ENCODE data around the gene ORMDL3. TPM values are rescaled to one million over a fixed set of nuclear protein-coding genes. Genes with fewer than 3 reads are reported as not detected.
"Not testable (repeated sequence)": the region's sequence is repeated elsewhere in the genome, so short reads cannot be mapped to it uniquely, and the experiment has no call there.

ORMDL3 gene
- total RNA-seq, 1 donor from 2014 or later, result 29.5 TPM

DNA sequence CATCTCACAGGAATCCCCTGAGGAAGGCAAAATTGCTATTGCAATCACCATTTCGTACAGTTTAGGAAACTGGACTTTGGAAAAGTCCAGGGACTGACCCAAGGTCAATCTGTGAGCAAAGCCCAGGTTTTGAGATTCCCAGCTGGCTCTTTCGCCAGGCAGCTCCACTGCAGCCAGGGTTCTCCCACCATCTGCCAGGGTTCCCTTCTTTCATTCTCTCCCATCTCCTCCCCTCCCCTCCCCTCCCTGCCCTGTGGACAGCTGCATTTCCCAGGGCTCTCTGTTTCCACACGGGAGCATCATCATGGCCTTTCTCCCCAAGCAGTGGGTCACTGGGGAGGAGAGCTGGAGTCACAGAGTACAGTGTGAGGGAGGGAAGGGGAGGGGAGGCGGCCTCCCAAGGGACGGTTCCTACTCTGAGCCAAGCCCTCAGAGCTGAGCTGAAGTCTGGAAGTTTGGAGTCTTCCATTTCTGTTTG, 23.5 kb upstream of the ORMDL3 start:
- no peak for DNase-seq (ENCODE audit: extremely low read depth, low read depth, low spot score)

DNA sequence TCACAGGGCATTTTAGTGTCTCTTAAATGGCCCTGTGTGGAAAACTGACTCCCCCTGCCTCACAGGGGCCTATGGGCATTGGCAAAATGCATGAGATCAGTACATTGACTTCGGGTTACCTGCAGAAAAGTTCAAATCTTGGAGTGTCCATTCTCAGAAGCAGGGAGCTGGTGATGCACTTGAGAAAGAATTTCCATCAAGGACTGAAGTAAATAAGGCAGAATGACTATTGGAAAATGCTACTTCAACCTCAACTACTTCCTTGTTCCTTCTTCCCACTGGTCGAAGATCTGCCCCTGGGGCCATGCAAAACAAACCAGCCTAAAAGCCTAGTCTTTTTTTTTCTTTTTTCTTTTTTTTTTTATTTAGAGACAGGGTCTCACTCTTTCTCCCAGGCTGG, 21.6 kb upstream of the ORMDL3 start:
- no peak for DNase-seq (ENCODE audit: extremely low read depth, low read depth, low spot score)

DNA sequence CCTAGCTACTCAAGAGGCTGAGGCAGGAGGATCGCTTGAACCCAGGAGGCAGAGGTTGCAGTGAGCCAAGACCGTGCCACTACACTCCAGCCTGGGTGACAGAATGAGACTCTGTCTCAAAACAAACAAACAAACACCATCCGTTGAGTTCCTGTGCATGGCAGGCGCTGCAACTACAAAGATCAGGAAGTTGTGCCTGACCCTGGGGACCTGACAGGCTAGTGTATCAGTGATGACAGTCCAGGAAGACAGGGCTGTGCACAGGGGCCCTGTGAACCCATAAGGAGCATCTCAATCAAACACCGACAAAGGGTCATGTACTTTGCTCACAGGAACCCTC, 21.1 kb upstream of the ORMDL3 start:
- not testable (repeated sequence) for DNase-seq (ENCODE audit: extremely low read depth, low read depth, low spot score)

DNA sequence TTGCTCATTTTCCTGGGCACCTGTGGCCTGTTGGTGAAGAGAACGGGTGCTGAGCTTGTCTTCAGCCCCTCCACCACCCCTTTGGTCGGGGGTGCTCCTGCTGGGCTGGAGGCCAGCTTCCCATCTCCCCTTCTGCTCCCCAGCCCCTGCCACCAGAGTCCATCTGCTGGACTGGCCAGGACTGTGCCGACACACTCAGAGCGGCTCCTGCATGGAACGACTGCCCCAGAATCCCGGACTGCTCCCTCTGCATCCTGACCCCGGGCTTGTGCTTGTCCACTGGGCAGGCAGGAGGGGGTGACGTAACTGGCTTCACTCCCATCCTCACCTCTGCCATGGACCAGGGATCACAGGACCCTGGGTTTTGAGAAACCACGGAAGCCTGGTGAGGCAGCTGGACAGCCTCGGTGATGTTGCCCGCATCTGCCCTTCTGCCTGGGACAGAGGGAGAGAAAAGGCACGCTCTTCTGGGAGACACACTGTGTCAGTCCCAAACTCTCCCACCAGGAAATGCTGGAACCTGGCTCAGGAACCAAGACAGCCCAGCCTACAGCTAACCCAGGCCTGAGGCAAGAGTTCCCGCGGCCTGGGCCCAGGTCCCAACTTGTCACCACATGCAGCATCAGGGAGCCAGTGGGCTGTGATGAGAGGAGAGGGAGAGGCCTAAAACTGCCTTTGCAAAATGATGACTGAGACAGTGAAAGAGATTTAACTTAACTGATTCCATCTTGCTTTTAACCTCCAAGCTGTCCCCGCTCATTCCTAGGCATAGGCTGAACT, 19.3 kb upstream of the ORMDL3 start:
- DNase-seq (ENCODE audit: extremely low read depth, low read depth, low spot score), result no peak

DNA sequence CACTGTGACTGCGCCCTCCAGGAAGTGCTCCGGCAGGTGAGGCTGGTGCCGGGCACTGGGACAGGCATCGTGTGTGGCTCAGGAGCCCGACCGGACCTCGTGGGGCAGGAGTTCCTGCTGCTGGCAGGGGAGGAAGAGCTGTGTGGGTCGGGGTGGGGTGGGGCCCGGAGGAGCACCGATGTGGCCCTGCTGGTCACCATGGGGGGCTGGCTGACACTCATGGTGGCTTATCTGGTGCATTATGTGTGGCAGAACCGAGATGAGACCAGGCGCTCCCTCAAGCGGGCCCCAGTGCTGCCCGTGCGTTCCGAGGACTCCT, 17.0 kb upstream of the ORMDL3 start:
- no peak for DNase-seq (ENCODE audit: extremely low read depth, low read depth, low spot score)

DNA sequence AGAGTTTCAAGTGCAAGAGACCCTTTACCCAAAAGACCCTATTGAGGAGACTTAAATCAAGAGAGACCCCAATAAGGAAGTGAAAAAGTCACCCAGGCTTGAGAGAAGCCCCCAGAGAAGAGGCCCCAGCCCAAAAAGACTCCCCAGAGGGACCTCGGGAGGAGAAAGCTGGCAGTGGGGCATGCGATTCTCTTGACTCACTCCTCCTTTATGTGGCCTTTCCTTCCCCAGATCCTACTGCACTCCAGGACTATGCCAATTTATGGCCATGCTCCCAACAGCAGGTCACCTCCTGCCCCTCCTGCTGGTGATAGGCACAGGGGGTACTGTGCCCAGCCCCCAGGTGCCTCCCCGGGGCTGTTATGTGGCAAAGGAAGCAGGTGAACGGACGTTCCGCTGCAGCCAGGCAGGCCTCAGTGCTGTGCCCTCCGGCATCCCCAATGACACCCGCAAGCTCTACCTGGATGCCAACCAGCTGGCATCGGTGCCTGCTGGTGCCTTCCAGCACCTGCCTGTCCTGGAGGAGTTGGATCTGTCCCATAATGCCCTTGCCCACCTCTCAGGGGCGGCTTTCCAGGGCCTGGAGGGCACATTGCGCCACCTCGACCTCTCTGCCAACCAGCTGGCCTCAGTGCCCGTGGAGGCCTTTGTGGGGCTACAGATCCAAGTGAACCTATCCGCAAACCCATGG, 16.4 kb upstream of the ORMDL3 start:
- no peak for DNase-seq (ENCODE audit: extremely low read depth, low read depth, low spot score)

DNA sequence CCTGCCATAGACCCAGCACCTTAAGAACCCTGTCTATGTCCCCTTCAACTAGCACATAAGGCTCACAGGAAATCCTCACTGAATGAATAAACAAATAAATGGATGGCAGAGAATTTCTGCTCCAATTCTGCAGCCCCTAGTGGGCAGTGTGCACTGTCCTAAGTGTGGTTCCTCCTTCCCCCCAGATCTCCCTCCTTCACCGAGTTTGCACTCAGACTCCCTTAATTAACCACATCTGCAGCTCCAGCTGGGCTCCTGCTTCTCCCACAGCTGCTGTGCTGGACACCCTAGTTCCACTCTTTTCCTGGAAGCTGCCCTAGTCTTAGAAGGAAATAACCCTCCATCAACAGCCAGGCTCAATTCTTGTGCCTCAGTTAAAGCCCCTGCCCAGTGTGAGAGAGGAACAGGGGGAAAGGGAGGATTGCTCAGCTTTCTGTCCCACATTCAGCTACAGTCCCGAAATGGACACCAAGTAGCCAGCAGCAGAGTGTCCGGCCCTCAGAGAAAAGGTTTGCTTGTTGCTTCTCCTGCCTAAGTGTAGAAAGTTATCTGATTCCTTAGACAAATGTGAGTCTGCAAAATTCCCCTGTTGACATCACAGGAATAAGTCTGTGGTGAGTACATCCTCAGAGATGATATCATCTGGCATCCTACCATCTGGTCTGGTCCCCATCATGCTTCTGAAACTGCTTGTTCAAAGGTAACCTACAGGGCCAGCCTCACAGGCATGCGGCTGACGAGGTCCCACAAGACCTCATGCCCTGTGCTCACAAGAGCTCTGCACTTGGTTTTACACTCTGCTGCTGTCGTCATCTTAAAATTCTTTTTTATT, 12.4 kb upstream of the ORMDL3 start:
- DNase-seq (ENCODE audit: extremely low read depth, low read depth, low spot score), result no peak

DNA sequence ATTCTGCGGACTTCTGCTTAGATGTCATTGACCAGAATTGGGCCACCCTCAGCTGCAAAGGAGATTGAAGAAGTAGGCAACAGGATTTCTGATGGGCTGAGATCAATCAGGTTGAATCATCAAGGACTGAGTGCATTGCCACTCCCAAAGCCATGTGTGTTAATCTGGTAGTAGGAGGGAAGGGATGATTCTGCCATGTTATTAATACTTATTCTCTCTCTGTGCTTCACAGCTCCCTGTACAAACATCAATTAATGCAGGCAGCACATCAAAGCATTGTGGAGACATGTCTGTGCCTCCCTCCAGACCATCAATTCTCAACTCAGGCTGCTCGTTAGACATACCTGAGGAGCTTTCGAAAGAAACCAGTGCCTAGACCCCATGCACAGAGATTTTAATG, 11.7 kb upstream of the ORMDL3 start:
- DNase-seq (ENCODE audit: extremely low read depth, low read depth, low spot score), result no peak

DNA sequence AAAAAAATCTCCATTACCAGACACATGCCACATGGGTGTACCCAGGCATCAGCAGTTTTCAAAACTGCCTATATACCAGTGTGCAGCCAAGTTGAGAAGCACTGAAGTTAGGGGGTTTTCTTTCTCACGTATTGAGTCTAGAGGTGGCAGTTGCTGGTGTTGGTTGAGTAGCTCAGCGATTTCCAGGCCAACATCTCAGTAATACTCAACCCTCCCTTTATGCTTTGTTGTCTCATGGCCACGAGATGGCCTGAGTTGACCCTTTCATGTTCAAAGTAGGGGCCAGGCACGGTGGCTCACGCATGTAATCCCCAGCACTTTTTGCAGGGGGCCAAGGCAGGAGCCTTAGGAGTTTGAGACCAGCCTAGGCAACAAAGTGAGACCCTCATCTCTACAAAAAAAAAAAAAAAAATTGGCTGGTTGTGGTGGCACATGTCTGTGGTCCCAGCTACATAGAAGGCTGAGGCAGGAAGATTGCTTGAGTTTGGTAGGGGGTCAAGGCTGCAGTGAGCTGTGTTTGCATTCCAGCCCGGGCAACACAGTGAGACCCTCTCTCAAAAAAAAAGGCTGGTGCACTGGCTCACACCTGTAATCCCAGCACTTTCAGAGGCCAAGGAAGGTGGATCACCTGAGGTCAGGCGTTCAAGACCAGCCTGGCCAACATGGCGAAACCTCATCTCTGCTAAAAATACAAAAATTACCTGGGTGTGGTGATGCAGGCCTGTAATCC, 10.9 kb upstream of the ORMDL3 start:
- no peak for DNase-seq (ENCODE audit: extremely low read depth, low read depth, low spot score)

DNA sequence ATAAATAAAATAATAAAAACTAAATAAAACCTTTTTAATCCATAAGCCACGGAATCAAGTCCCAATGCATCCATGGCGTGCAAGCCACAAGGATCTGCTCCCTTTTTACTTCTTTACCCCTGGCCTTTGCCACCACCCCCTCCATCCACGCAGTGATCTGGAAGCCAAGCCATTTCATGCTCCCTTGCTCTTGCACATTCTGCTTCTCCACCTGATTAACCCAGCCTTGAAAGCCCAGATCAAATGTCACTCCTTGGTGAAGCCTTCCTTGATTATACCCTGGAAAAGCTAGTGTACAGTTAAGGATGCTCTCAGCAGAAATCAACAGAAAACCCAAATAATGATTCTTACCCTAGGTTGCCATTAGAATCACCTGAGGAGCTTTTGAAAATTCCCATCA, 10.0 kb upstream of the ORMDL3 start:
- DNase-seq (ENCODE audit: extremely low read depth, low read depth, low spot score), result no peak

DNA sequence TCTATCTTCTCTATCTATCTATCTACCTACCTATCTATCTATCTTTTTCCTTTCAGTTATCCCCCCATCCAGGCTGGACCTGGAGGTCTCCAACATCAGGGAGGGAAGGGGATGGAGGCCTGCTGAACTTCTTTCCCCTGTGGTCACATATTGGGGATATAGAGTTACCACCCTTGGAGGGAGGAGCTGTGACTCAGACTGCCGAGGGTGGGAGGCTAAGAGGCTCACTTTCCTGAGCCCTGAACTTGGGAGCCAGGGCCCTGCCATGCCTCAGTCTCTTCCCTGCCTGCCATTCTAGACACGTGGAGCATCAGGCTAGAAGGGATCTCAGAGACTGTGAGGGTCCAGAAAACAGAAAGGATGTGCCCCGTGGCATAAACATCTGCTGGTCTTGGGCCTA, 8.5 kb upstream of the ORMDL3 start:
- no peak for DNase-seq (ENCODE audit: extremely low read depth, low read depth, low spot score)

DNA sequence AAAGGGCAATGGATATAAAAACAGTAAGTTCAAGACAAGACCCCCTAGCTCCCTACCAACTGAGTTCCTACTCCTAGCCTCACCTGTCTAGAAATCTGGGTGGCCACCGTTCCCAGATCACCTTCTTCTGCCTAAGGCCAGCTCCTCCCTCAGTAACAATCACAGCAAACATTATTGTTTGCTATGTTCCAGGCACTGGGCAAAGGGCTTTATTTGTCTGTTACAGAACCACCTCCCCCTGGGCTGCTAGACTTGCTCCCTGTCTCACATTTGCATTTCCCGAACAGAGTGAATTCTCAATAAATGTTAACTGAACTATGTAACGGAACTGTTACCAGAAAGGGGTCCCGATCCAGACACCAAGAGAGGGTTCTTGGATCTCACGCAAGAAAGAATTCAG, 6.9 kb upstream of the ORMDL3 start:
- DNase-seq (ENCODE audit: extremely low read depth, low read depth, low spot score), result no peak

DNA sequence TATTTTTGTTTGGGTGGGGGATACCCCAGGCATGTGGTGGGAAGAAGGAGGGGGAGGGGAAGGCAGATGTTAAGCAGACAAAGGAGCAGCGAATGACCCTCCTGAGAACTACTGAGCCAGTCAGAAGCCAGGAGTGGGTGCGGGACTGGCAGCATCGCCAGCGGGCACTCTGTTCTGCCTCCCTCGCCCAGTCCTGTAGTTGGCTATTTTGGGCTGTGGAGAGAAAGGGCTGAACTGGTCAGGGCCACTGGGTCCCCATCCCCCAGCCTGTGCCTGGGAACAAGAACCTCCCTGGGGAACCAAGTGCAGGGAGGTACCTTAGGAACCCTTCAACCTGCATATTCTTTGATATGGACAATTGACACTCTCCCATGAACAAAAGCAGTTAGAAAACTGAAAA, 6.5 kb upstream of the ORMDL3 start:
- no peak for DNase-seq (ENCODE audit: extremely low read depth, low read depth, low spot score)

DNA sequence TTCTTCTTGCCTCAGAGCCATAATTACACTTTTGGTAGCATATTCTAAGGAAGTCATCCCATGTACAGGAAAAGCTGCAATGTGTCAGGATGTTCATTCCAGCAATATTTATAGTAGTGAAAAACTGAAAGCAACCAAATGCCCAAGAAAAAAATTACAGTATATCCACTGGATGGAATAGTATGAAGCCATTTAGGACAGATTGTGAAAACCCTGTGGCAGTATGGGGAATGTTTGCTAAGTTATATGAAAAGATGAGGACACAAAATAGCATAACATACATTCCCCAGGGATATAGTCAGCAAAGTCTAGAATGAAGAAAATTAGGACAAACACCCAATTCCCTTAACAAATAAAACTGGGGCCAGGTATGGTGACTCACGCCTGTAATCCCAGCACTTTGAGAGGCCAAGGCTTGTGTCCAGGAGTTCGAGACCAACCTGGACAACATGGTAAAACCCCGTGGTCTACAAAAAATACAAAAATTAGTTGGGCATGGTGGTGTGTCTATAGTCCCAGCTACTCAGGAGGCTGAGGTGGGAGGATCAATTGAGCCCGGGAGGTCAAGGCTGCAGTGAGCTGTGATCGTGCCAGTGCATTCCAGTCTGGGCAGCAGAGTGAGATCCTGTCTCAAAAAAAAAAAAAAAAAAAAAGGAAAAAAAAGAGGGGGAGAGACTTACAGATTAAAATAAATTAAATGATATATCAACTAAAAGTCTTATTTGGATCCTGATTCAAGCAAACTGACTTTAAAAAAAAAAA, 2.4 kb upstream of the ORMDL3 start:
- DNase-seq (ENCODE audit: extremely low read depth, low read depth, low spot score), result no peak

DNA sequence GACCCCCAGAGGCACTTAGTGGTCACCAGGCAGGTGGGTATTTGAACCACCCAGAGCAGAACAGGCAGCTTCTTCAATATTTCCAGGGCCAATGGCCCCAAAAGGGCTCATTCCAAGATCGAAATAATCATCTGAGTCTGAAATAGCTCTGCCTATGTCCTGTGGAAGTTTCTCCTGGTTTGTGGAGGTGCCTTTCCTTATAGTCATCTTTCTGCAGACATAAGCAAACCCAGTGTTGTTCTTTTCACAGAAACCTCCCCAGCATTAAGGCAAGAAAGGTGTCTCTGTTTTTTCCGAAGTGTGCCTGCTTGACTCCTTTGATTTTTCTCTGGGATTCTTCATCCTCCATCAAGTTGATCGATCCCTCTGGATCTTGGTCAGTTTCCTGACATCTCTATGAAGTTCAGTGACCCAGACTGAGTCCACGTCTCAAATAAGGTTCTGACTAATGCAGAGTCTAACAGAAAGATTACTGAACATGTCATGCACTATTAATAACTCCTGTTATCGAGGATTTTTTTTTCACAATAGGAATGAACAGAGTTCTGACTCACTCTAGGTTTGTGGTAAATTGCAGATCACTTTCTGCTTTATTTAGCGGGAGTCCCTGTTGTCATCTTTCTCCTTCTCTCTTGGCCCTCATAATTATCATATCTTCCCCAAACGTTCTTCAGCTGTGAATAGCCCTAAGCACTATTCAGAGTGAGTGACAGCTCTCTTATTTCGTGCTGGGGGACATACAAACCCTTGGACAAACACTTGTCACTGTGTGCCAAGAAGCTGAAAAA, 1.7 kb upstream of the ORMDL3 start:
- peak; percentile 65 for DNase-seq (ENCODE audit: extremely low read depth, low read depth, low spot score)

DNA sequence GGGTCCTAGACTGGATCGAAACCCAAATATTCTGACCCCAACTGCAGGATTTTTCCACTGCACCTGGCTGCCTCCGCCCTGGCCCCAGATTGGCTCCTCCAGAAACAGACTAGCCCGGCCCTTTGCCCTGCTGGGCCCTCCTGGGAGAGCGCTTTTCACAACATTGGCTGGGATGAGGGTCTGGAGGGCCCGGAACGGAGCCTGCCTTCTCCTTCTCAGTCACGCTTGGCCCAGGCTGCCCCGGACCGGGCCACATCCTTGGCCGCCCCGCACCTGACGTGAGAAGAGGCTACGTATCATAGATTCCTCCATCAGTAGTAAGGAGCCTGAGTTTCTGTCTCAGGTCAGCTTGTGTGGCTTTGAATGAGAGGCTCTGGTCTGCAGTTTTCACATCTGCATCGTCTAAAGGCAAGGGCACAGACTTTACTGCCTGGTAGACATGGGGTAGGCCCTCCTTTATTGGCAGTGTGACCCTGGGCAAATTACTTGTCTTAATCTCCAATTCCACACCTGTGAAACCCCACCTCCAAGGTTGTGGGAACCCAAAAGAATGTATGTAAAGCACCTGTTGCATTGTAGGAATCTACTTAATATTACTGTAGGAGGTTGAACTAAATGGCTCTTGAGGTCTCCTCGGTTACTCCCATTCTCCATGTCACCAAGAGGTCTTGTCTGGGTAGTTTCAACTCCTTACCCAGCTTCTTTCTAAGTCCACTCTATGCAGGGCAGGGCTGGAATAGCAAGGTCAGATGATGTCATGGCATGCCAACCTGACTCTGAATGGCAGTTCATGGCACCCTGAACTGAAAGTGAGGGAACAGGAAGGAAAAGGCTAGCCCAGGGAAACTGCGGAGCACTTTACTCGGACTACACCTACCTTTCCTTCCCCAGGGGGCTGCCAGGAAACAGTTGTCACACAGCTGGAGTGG, 792 bp upstream of the ORMDL3 start:
- no peak for DNase-seq (ENCODE audit: extremely low read depth, low read depth, low spot score)

DNA sequence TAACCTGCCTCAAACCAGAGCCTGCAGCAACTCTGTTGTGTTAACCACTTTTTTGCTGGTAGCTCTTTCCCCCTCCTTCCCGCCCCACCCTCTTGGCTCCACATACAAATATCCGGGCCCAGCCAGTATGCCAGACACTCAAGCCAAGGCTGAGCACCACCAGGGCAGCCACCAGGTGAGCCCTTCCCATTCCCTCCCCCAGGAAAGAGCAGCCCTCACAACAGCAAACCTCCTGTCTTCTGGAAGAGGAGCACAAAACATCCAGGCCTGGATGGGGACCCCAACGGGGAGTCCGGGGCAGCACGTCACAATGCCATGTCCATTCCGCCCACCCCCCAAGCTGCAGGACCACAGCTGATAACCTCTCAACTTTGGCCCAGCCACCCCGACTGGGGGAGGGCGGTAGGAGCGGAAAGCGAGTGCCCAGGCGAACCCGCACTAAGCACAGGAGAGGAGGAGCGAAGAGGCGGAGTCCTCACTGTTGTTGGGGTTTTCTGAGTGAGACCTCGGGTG, 757 bp downstream of the ORMDL3 start:
- DNase-seq (ENCODE audit: extremely low read depth, low read depth, low spot score), result no peak

DNA sequence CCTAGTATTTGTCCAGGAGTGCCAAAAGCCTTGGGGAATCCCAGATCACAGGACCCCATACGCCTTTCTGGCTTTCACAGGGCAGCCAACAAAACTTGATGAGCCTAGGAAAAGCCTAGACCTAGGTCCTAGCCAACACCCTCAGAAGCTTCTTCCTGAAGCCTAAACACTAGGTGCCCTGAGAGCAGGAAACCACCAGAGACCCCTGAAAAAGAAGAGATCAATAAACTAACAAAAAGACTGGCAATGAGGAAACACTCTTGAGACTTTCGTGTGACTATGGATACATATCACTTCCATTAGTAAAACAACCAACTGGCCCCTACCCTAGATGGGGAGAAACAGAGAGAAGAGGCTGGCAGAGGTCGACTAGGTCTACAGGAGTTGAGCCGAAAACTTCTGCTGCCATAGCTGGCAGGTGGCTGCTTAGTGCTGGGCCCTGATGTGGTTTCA, 1.2 kb downstream of the ORMDL3 start:
- no peak for DNase-seq (ENCODE audit: extremely low read depth, low read depth, low spot score)
